Myocyte (in vitro differentiated cells): ENCODE results near the gene MIDN. TPM values are rescaled to one million over a fixed set of nuclear protein-coding genes. Genes with fewer than 3 reads are reported as not detected.
"Not testable (repeated sequence)": the region's sequence is repeated elsewhere in the genome, so short reads cannot be mapped to it uniquely, and the experiment has no call there.

Experiments used
- DNase-seq: peaks from one replicate; pipeline ENCODE4 v3.0.0-alpha.2; 2012; ENCODE audit warnings: low read depth
- total RNA-seq: library from RNA; depleted of rRNA; stranded (reverse); fragments of >200 nt; gene quantifications from 2 replicates; pipeline ENCODE4 v1.2.3, GENCODE V29; 2014

Gene MIDN
- total RNA-seq, 1 donor from 2014 or later = 17.2 TPM

DNA sequence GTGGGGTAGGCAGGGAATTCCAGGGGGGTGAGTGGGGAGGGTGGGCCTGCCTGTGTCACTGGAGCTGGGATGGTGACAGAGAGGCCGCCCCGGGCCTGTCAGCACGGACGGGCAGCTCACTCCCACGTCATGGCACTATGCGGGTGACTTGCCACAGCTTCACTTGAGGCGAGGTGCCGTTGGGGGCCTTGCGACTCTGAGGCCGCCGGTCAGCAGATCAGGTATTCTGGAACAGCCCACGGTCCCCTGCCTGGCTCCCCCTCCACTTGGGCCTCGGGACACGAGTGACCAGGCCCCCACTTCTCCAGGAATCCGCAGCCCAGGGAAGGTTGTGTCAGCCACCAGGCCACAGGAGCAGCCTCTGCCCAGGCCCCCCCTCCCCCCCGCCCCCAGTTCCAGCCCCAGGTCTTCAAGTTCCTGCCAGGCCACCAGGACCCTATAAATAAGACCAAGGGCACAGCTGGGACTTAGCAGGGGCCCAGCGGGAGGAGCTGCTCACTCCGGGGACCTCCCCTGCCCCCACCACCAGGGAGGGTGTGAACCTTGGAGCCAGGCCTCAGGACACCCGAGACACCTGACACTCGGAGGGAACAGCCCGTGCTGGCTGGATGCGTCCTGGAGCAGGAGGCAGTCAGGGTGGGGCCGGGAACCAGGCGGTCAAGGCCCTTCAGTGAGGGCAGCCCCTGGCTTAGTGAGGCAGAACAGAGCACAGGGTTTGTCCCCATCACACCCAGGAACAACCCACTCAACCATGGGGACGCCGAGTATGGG lies 2.7 kb upstream of the MIDN start:
- peak; percentile 97 for DNase-seq

DNA sequence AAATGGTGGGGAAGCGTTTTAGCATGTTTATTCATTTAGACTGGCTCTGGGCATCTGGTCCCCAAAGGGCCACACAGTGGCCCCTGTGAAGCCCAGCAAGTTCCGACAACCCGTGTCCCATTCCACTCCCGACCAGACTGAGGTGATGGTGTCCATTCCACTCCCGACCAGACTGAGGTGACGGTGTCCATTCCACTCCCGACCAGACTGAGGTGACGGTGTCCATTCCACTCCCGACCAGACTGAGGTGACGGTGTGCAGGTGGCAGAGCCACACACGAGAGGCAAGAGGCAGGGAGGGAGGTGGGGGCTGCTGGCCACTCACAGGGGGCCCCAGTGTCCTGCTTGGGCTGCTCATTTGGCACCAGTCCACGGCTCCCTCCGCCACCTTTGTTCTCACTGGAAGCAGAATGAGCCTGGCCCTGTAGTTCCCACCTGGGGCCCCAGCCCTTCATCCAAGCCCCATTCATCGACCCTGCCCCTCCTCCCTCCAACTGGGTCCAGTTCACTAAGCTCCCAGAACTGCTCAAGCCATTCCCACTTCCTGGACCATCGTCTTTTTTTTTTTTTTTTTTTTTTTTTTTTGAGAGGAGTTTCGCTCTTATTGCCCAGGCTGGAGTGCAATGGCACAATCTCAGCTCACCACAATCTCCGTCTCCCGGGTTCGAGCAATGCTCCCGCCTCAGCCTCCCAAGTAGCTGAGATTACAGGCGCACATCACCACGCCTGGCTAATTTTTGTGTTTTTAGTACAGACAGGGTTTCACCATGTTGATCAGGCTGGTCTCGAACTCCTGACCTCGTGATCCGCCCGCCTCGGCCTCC lies 1.9 kb upstream of the MIDN start:
- not testable (repeated sequence) for DNase-seq

DNA sequence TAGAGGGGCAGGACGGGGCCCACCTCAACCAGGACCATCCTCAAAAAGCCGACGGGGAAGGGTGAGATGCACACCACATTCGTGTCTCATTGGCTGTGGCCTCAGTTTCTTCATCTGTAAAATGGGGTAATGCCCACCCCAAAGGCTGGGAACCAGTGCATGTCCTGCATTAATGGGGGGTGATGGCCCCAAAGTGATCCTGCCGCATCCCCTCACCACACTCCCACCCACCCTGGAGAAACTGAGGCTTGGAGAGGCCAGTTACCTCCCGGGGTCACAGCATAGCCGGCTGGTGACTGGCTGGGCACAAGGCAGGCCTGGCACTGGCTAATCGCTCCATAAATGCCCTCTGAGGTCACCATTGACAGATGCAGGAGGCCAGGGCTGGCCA lies 640 bp upstream of the MIDN start:
- no peak for DNase-seq

DNA sequence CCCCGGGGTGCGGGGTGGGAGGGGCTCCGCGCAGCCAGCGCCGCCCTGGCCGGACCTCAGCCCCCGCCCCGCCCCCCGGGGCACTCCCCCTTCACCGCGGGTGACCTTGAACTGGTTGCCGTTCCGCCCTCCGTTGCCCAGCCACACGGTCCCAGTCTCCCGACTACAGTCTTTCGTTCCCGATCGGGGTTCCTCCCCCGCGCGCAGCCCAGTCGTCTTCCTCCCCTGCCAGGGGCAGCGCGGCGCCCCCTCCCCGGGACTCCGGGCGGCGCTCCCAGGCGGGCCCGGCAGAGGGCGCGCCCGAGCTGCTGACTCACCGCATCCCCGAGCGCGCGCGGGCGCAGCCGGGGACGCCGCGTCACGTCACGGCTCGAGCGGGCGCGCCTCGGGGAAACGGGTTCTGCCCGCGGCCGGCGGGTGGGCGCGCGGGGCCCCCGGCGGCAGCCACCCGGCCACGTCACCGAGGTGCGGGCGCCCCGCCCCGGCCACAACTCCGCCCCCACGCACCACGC lies 459 bp downstream of the MIDN start:
- DNase-seq = no peak

DNA sequence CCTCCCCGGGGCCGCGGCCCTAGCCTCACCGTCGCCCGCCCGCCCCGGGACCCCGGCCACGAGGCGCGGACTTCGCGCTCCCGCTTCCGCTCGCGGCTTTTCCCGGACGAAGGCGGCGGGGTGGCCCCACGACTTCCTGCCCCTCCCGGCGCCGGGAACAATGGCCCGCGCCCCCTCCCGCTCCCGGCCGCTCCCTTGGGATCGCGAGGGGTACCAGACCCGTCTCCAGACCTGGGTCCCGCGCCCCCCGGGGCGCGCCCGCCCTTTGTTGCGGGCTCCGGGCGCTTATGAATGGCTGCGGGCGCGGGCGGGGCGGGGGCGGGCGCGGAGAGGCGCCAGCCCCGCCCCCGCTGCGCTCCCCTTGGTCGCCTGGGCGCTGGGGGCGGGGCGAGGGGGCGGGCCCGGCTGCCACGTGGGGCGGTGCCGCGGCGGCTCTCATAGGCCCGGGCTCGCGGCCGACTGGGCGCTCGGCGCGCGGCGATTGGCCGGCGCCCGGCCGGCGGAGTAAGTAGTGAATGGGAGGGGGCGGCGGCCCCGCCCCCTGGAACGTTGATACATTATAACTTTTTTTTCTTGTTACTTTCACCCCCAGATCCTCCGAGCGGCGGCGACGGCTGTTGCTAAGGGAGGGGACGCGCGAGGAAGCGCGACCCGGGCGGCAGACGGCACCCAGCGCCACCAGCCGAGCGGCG lies 1.1 kb downstream of the MIDN start:
- peak; percentile 94 for DNase-seq

DNA sequence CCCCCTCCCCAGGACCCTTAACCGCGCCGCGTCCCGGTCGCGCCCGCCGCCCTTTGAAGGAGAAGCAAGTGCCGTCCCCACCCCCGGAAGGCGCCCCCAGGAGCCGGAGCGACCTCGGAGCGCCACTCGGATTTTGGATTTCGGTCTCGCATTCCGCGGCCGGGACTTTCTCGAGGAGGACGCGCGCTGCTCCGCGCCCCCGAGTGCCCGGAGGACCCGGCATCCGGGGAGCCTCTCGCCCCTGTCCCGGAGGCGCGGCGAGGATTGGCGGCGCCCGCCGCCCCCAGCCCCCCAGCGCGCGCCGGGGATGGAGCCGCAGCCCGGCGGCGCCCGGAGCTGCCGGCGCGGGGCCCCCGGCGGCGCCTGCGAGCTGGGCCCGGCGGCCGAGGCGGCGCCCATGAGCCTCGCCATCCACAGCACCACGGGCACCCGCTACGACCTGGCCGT lies 1.6 kb downstream of the MIDN start:
- no peak for DNase-seq

DNA sequence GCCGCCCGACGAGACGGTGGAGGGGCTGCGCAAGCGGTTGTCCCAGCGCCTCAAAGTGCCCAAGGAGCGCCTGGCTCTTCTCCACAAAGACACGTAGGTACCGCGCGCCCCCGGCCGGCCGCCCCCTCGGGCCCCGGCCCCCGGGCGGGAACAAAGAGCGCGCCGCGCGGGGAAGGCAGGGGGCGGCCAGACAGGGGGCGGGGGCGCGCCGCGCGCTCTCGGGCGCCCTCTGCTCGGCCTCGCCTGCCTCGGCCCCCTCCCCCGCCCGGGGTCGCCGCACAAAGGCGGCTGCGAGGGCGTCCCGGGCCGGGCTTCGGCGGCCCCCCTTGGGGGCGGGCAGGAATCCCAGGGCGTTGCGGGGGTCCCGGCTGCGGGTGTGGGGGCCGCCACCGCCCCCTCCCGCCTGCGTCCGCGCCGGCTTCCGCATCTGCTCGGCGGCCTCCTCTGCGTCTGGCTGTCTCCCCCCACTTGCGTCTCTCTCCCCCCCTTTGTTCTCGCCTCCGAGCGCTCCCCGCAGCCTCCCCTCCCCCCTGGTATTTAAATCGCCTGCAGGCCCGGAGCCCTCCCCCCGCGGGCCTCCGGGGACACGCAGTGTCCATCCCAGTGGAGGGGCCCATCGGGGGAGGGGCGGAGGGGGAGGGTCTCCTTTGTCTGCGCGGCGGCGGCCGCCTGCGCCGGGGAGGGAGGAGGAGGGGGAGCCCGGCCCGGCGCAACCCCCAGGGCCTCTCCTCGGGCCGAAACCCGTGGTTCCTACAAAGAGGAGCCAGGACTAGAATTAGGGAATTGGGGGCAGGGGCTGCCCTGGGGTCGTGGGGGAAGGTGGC lies 2.3 kb downstream of the MIDN start:
- DNase-seq = peak; percentile 73

DNA sequence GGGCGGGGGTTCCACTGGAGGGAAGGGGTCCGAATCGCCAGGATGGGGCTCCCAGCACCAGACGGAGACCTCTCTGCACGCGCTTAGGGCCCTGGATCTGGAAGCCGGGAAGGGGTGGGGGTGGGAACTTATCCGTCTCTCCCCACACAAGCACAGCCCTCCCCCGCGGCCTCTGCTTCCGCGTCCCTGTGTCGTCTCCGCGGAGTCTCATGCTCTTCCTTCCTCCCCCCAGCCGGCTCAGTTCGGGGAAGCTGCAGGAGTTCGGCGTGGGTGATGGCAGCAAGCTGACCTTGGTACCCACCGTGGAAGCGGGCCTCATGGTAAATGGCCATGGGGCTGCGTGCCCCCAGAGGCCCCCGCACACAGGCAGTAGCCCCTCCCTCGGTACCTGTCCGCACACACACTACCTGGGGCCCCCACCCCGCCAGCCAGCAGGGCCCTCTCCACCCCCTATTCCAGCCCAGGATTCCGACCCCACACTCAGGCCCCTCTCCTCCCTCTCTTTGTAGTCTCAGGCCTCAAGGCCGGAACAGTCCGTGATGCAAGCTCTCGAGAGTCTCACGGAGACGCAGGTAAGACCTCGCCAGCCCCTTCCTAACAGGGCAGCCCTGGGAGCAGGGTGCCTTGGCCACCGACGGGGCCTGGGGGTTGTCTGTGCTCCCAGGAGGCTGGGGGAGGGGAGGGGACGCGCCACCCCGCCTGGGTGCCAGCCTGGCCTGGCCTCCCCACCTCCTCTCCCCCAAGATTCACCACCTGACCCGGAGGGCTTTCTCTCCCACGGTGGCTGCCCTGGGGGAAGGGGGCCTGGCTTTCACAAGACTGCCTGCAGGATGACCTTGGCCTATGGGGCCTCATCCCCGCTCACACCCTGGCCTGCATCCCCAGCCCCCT lies 3.2 kb downstream of the MIDN start:
- DNase-seq = peak; percentile 73

DNA sequence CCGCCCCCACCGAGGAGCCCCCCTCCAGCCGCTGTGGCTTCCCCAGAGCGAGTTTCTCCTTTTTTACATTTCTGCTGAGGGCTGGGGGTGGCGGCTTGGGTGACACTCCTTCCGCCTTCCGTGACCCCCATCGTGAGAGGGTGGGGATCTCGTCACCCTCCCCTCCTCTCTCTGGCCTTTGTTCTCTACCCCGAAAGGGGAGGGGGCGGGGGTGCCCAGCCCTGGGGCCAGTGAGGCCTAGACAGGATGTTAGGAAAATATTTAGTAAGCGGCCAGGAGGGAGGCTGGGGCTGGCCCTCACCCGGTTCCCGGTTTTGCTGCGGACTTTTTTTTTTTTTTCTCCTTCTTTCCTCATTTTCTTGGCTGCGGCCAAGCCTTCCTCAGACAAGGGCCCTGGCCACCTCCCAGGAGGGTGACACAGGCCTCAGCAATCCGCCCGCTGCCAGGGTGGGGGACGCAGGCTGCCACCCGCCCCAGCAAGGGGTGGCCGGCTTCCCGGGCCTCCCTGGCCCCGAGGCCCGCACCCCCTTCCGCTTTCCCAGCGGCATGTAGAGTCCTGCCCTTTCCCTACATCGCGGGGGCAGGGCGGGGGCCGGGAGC lies 3.9 kb downstream of the MIDN start:
- peak; percentile 89 for DNase-seq

DNA sequence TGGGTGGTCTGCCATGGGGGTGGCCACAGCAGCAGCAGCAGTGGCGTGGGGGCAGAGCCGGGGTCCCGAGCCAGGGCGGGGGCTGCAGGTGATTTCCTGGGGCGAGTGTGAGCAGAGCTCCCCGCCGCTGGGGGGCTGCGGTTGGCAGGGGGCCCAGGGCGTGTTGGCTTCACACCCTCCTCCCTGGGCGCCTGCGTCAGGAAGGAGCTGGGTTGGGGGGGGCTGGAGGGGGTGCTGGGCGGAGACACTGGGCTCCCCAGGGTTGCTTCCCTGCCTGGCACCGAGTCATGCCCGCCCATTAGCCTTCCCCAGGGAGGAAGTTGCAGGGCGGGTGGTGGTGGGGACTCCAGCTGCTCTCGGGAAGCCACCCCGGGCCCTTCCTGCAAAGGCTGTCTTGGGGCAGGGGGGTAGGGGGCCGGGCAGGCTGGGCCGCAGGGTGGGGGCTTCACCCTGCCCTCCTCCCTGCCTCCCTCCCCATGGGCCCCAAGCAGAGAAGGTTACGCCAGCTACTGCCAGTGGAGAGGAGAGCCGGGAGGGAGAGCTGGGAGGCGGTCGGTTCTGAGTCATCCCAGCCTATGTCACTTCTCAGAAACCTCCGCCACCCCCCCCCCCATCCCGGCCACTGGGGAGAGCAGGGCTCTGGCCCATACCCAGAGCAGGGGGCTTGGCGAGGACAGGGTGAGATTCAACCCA lies 4.6 kb downstream of the MIDN start:
- DNase-seq = peak; percentile 94

DNA sequence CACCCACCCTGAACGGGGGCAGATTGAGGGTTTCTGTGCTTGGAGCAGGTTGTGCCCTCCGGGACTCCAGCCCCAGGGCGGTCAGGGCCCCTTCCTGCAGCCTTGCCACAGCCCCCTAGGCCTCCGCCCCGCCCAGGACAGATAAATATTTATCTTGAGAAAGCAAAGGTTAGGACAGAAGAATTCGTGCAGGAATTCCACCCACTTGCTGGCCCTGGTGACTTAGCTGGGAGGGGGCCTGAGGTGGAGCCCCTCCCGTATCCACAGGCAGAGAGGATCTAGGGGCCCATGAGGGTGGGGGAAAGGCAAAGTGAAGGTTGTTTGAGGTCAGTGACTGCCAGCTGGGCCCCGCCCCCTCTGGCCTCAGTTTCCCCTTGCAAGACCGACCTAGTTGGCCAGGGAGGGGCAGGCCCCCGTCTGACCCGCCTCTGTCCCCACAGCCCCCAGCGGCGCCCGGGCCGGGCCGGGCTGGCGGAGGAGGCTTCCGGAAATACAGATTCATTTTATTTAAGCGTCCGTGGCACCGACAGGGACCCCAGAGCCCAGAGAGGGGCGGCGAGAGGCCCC lies 5.2 kb downstream of the MIDN start:
- DNase-seq = no peak

DNA sequence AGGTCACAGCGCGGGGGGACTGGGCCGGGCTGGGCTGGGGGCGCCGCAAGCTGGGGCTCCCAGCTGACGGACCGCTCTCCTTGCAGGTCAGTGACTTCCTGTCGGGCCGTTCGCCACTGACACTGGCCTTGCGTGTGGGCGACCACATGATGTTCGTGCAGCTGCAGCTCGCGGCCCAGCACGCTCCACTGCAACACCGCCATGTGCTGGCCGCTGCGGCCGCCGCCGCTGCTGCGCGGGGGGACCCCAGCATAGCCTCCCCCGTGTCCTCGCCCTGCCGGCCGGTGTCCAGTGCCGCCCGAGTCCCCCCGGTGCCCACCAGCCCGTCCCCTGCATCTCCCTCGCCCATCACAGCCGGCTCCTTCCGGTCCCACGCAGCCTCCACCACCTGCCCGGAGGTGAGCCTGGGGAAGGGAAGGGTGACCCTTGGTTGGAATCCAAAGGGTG lies 5.7 kb downstream of the MIDN start:
- DNase-seq = no peak

DNA sequence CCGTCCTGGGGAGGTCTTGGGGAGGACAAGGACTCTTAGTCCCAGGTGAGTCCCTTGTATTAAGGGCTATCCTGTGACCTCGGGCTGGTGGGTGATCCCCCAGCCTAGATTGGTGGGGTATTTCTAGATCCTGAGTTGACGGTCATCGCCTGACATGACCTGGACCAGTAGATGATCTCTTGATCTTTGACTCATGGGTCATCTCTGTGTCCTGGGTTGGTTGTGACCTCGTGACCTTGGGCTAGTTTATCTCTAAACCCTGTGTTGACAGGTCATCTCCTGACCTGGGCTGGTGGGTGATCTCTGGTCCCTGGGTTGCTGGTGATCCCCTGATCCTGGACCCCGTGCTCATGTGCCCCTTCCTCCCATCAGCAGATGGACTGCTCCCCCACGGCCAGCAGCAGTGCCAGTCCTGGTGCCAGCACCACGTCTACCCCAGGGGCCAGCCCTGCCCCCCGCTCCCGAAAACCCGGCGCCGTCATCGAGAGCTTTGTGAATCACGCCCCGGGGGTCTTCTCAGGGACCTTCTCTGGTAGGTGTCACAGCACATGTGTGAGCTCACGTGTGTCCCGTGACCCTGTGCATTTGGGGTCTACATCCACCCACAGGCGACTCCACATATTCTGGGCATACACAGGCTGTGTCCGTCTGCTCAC lies 6.3 kb downstream of the MIDN start:
- no peak for DNase-seq

DNA sequence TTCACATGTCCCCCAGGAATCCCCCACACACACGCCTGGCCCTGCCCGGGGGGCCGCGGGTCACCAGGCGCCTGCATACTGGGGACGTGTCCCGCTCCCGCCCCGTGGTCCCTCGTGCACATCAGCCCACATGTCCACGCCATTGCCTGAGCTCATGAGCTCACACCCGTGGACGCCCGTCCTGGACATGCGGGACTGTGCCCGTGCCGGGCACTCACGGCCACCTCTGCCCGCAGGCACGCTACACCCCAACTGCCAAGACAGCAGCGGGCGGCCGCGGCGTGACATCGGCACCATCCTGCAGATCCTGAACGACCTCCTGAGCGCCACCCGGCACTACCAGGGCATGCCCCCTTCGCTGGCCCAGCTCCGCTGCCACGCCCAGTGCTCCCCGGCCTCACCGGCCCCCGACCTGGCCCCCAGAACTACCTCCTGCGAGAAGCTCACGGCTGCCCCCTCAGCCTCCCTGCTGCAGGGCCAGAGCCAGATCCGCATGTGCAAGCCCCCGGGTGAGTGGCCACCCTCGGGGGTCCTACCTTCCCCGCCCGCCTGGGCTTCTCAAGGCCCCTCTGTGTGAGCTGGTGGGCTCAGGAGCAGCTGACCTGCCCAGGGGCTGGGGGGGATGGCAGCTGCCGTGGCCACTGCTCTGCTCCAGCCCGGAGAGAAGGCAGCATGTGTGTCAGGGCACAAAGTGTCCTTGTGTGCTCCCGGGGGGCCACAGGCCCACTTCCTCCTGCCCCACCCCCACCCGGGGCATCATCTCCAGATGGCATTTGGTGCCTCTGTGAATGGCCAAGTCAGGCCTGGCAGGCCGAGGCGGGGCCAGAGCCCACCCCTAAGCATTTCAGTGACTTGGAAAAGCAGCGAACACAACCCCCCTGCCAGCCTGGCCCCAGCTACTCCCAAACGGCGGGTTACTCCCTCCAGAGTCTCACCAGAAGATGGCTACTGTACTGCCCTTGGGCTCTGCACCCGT lies 7.1 kb downstream of the MIDN start:
- no peak for DNase-seq

DNA sequence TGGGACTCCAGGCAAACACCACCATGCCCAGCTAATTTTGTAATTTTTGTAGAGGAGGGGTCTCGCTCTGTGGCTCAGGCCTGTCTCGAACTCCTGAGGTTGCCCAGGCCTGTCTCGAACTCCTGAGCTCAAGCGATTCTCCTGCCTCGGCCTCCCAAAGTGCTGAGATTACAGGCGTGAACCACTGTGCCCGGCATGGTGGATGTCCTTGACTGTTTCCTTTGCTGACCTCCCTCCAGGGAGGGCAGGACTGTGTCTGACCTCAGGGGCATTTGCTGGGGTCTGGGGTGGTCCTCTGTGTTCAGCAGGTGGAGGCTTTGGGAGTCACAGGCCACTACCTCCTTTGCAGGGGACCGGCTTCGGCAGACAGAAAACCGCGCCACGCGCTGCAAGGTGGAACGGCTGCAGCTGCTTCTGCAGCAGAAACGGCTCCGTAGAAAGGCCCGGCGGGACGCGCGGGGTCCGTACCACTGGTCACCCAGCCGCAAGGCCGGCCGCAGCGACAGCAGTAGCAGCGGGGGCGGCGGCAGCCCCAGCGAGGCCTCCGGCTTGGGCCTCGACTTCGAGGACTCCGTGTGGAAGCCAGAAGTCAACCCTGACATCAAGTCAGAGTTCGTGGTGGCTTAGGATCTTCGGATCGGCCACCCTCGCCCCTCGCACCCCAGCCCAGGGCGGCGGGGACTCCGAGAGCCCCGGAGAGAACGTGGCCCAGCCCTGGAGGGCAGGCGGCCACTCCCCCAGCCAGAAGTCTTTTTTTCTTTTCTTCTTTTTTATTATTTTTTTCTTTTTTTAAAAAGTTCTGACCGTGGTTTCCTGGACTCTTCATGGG lies 8.5 kb downstream of the MIDN start:
- DNase-seq = peak; percentile 0
